GM20000 (cell line): ENCODE measurements around the gene APOBEC3H.

ENCODE experiments used
- DNase-seq: peaks from one replicate; pipeline ENCODE4 v3.0.0; 2012; ENCODE audit warnings: low spot score
- CTCF ChIP-seq: IDR thresholded peaks from 2 replicates; pipeline ENCODE4 v1.5.1; 2012; ENCODE audit warnings: mild to moderate bottlenecking, control low read depth; ENCODE audit errors: extremely low read depth, missing control alignments

The APOBEC3H gene

GRCh38 chr22:39148727-39149535, 51.9 kb downstream of the APOBEC3H start:
- peak; percentile 91 for DNase-seq
- no peak for TF ChIP-seq CTCF

GRCh38 chr22:39149915-39150847, 53.1 kb downstream of the APOBEC3H start:
- no peak for DNase-seq
- no peak for TF ChIP-seq CTCF

DNA sequence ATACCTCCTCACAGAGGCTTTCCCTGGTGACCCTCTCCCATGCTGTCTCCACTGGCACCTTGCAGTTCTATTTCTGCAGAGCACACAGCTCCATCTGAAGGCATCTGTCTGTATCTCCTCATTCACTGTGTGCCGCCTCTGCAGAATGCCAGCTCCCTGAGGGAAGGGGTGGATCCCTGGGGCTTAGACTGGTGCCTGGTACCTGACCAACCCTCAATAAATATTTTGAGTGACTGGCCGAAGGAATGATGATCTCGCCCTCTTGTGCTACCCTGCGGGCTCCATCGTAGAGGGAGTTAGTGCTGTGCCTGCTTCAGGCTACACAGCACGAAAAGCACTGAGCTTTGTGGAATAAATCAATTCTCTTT, 53.8 kb downstream of the APOBEC3H start:
- TF ChIP-seq CTCF: no peak
- DNase-seq: no peak

DNA sequence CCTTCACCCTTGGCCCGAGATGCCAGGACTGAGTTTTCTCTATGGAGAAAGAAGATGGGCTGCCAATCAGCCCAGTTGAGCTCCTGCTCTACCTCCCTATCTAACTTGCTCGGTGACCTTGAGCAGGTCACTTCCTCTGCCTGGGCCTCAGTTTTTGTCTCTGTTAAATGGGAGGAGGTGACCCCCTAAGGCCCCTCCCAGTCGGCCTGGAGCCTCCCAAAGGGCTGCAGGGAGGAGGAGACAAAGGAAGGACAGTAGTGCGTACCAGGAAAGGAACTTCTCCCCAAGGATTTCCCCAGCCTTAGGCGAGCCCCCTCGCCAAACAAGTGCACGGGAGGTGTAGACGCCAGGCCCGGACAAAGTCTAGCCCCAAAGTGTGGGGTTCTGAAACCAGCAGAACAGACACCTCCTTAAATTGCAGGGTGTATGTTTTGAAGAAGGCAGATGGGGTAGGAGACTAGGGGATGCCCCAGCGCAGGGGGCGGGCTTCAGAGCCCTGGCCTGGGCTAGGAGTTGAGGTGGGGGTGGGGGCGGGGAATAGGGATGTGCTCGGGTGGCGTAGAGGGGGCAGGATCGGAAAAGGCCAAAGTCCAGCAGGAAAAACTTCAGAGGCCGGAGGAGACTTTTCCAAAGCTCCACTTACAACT, 54.4 kb downstream of the APOBEC3H start:
- no peak for TF ChIP-seq CTCF
- no peak for DNase-seq

GRCh38 chr22:39152024-39152510, 55.0 kb downstream of the APOBEC3H start:
- no peak for TF ChIP-seq CTCF
- DNase-seq: no peak

DNA sequence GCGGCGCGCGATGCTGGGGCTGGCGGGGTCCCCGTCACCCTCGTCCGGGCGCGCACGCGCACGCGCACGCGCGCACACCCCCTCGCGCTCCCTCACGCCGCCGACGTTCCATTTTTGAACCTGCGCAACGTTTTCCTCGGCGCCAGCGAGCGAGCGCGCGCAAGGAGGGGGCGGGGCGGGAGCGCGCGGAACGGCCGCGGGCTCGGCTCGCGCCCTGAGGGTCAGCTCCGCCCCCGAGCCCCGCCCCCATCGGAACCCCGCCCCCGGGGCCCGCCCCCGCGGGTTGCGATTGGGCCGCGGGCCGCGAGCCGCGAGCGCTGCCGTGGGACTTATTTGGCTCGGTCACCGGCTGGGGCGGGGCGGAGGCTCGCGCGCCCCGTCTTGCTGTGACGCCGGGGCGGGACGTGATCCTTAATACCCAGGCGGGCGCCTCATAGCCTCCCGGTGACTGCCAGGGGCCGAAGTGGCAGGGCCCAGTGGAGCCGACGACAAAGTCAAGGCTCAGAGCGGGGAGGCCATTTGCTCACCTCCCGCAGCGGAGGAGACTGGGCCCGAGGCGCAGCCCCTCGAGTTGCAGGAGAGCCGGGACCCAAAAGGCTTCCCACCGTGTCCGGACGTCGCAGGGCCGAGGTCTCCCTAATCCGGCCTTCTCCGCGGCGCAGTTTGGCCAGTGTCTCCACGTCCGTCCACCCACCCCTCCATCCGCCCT, 55.6 kb downstream of the APOBEC3H start, which contains the start of gene CBX7:
CBX7 (minus strand) TSS at position 170 of the 709 bp plus-strand sequence. CDS start 236 bp downstream, outside the sequence.
- DNase-seq: peak; percentile 100
- no peak for TF ChIP-seq CTCF
